PFSK-1 (cell line): ENCODE results near the gene LRRN4CL.

ENCODE experiments used
- POLR2AphosphoS5 ChIP-seq: IDR thresholded peaks from 2 replicates; pipeline ENCODE4 v1.6.1; 2012; ENCODE audit warnings: low read depth, mild to moderate bottlenecking, control low read depth, low read length, moderate library complexity
- SIN3A ChIP-seq: IDR thresholded peaks from 2 replicates; pipeline ENCODE4 v1.6.1; 2012; ENCODE audit warnings: mild to moderate bottlenecking, low read length, moderate library complexity, borderline replicate concordance; ENCODE audit not compliant: insufficient read depth
- TAF1 ChIP-seq: IDR thresholded peaks from 2 replicates; pipeline ENCODE4 v1.6.1; 2012; ENCODE audit warnings: low read length, control low read depth, borderline replicate concordance; ENCODE audit not compliant: insufficient read depth
- TF ChIP-seq, protein P1 (sequence below), 2 experiments: IDR thresholded peaks; 2 replicates each; pipeline versions ENCODE4 v1.6.1 to v1.8.0; 2011 to 2012; ENCODE audit warnings: low read depth in 2 of 2, low read length in 2 of 2, control low read depth in 1 of 2, inconsistent platforms in 1 of 2, mild to moderate bottlenecking in 1 of 2, moderate library complexity in 1 of 2; ENCODE audit not compliant: insufficient read depth in 1 of 2

DNA sequence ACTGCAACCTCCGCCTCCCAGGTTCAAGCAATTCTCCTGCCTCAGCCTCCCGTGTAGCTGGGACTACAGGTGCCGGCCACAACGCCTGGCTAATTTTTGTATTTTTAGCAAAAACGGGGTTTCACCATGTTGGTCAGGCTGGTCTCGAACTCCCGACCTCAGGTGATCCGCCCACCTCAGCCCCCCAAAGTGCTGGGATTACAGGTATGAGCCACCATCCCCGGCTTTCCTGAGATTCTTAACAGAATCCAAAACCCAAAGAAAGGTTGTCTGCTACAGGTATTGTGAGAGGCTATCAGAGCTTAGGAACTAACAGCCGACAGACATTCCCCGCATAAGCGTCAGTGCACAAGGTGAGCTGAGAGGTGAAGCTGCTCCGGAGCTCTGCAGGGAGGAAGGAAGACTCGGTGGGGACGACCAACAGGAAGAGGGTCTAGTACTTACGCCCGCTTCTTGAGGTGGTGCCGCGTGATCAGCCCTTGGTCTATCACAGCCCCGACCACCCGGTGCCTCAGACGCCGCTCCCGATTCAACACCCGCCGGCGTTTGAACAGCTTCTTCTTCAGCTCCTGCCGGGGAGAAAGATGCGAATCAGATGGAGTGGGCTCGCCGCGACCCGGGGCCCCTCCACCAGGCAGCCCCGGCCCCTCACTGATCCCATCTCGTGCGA, 24.8 kb downstream of the LRRN4CL start:
- TF ChIP-seq, protein P1, sequence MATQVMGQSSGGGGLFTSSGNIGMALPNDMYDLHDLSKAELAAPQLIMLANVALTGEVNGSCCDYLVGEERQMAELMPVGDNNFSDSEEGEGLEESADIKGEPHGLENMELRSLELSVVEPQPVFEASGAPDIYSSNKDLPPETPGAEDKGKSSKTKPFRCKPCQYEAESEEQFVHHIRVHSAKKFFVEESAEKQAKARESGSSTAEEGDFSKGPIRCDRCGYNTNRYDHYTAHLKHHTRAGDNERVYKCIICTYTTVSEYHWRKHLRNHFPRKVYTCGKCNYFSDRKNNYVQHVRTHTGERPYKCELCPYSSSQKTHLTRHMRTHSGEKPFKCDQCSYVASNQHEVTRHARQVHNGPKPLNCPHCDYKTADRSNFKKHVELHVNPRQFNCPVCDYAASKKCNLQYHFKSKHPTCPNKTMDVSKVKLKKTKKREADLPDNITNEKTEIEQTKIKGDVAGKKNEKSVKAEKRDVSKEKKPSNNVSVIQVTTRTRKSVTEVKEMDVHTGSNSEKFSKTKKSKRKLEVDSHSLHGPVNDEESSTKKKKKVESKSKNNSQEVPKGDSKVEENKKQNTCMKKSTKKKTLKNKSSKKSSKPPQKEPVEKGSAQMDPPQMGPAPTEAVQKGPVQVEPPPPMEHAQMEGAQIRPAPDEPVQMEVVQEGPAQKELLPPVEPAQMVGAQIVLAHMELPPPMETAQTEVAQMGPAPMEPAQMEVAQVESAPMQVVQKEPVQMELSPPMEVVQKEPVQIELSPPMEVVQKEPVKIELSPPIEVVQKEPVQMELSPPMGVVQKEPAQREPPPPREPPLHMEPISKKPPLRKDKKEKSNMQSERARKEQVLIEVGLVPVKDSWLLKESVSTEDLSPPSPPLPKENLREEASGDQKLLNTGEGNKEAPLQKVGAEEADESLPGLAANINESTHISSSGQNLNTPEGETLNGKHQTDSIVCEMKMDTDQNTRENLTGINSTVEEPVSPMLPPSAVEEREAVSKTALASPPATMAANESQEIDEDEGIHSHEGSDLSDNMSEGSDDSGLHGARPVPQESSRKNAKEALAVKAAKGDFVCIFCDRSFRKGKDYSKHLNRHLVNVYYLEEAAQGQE (IDR thresholded peaks at IDR 0.05; ENCODE audit: insufficient read depth in 1 of 2, low read depth in 2 of 2, low read length in 2 of 2) = no peak
- TF ChIP-seq POLR2AphosphoS5 = no peak
- no peak for TF ChIP-seq SIN3A
- no peak for TF ChIP-seq TAF1
